Endothelial cell of umbilical vein (primary cell): ENCODE data around the gene IFT52. TPM values are rescaled to one million over a fixed set of nuclear protein-coding genes. Genes with fewer than 3 reads are reported as not detected.

Source experiments
- BruUV-seq: library from RNA; stranded (reverse); fragments of 400-500 nt; replicated peaks from 2 replicates; lab custom pipeline; 2021; lab: Mats Ljungman, UMichigan
- CTCF ChIA-PET: fragments of 300-600, 350-600 bp; sonication (Branson Sonifier 250); formaldehyde crosslinking; loops from one replicate; lab custom pipeline; 2021; ENCODE audit warnings: antibody characterized with exemption, inconsistent platforms; lab: Charles Lee
- POLR2A ChIA-PET: fragments of 300-600, 350-600 bp; sonication (Branson Sonifier 250); formaldehyde crosslinking; loops from one replicate; lab custom pipeline; 2021; ENCODE audit warnings: antibody characterized with exemption, inconsistent platforms; lab: Charles Lee
- DNase-seq: peaks from one replicate; pipeline ENCODE4 v3.0.0-alpha.2; 2011; ENCODE audit warnings: low read depth, low spot score
- FAIRE-seq: peaks from 2 replicates; lab custom pipeline; 2011; peaks lifted over from hg19 to GRCh38; lab: Jason Lieb, UNC
- H2AFZ ChIP-seq: 2 replicates; pipeline ENCODE4 v1.6.0; 2012; ENCODE audit warnings: low read depth, low read length, control low read depth, inconsistent platforms
- H3K27ac ChIP-seq: 2 replicates; pipeline ENCODE4 v1.5.1; 2011; ENCODE audit warnings: low read depth, mild to moderate bottlenecking, control low read depth, low read length, moderate library complexity; ENCODE audit not compliant: insufficient read depth
- H3K27me3 ChIP-seq, 2 experiments: 2 replicates each; pipeline versions ENCODE4 v1.6.0 to v1.6.1; 2011; ENCODE audit warnings: low read length in 2 of 2, mixed read lengths in 1 of 2; ENCODE audit not compliant: control insufficient read depth in 2 of 2, insufficient read depth in 2 of 2
- H3K36me3 ChIP-seq, 2 experiments: 2 replicates in 1 of 2; 3 replicates in 1 of 2; pipeline ENCODE4 v1.5.1; 2011; ENCODE audit warnings: low read length in 2 of 2, mild to moderate bottlenecking in 1 of 2, moderate library complexity in 1 of 2; ENCODE audit not compliant: control insufficient read depth in 2 of 2, insufficient read depth in 2 of 2; ENCODE audit errors: extremely low read depth in 1 of 2
- H3K4me1 ChIP-seq: 3 replicates; pipeline ENCODE4 v1.5.1; 2011; ENCODE audit warnings: mild to moderate bottlenecking, low read length; ENCODE audit not compliant: control insufficient read depth, insufficient read depth; ENCODE audit errors: extremely low read depth
- H3K4me2 ChIP-seq: 2 replicates; pipeline ENCODE4 v1.6.1; 2011; ENCODE audit warnings: low read length, control low read depth, mixed read lengths; ENCODE audit not compliant: insufficient read depth
- H3K4me3 ChIP-seq, 3 experiments: fragments of 200-600 bp in 1 of 3; sonication (generic), shearing (Covaris generic) in 1 of 3; replicated peaks in 1 of 3; 2 replicates each; pipeline ENCODE4 v1.5.1; 2011 to 2016; ENCODE audit warnings: control low read depth in 3 of 3, low read length in 3 of 3, mild to moderate bottlenecking in 2 of 3, inconsistent platforms in 1 of 3, low read depth in 1 of 3, moderate library complexity in 1 of 3; ENCODE audit not compliant: insufficient read depth in 1 of 3
- H3K79me2 ChIP-seq: 2 replicates; pipeline ENCODE4 v1.6.0; 2012; ENCODE audit warnings: low read length, inconsistent platforms; ENCODE audit not compliant: control insufficient read depth, insufficient read depth
- H3K9ac ChIP-seq: replicated peaks from 2 replicates; pipeline ENCODE3; 2011; ENCODE audit warnings: low read length, control low read depth; ENCODE audit not compliant: insufficient read depth; ENCODE audit errors: extremely low read depth
- H3K9me1 ChIP-seq: replicated peaks from 3 replicates; pipeline ENCODE4 v1.6.0; 2011; ENCODE audit warnings: mild to moderate bottlenecking, low read length; ENCODE audit not compliant: control insufficient read depth, insufficient read depth; ENCODE audit errors: extremely low read depth
- H3K9me3 ChIP-seq: replicated peaks from 2 replicates; pipeline ENCODE4 v1.5.1; 2012; ENCODE audit warnings: low read length, inconsistent platforms; ENCODE audit not compliant: control insufficient read depth, insufficient read depth
- H4K20me1 ChIP-seq: replicated peaks from 2 replicates; pipeline ENCODE3; 2011; ENCODE audit warnings: mild to moderate bottlenecking, low read length; ENCODE audit not compliant: control insufficient read depth, insufficient read depth; ENCODE audit errors: extremely low read depth
- EZH2 ChIP-seq: IDR thresholded peaks from 2 replicates; pipeline ENCODE4 v1.6.1; 2012; ENCODE audit warnings: borderline replicate concordance, low read depth, mild to moderate bottlenecking, moderate library complexity, low read length, inconsistent platforms; ENCODE audit not compliant: severe bottlenecking
- FOS ChIP-seq: IDR thresholded peaks from 2 replicates; pipeline ENCODE4 v1.6.1; 2011; ENCODE audit warnings: mild to moderate bottlenecking, low read length, moderate library complexity, borderline replicate concordance; ENCODE audit not compliant: insufficient read depth
- GATA2 ChIP-seq: IDR thresholded peaks from 2 replicates; pipeline ENCODE4 v1.7.0; 2011; ENCODE audit warnings: low read depth, mild to moderate bottlenecking, moderate library complexity, mixed read lengths, low read length; ENCODE audit not compliant: insufficient read length, insufficient read depth
- JUN ChIP-seq: IDR thresholded peaks from 2 replicates; pipeline ENCODE4 v1.6.1; 2011; ENCODE audit warnings: borderline replicate concordance, low read depth; ENCODE audit not compliant: insufficient read length, insufficient read depth
- MAX ChIP-seq: IDR thresholded peaks from 2 replicates; pipeline ENCODE4 v1.6.1; 2011; ENCODE audit not compliant: insufficient read depth, insufficient read length
- MYC ChIP-seq: IDR thresholded peaks from one replicate; pipeline ENCODE4 v1.6.1; 2011; ENCODE audit warnings: mild to moderate bottlenecking, low read depth, low read length
- POLR2A ChIP-seq: IDR thresholded peaks from 2 replicates; pipeline ENCODE4 v1.6.1; 2012; ENCODE audit warnings: low read depth, mild to moderate bottlenecking, control low read depth, low read length
- POLR2AphosphoS5 ChIP-seq: IDR thresholded peaks from 2 replicates; pipeline ENCODE4 v1.6.1; 2012; ENCODE audit warnings: low read depth, mild to moderate bottlenecking, control low read depth, low read length, moderate library complexity; ENCODE audit not compliant: insufficient read depth
- dilution Hi-C: fragments of 300-500 bp; cut with MboI; formaldehyde crosslinking; loops from one replicate; pipeline ENCODE4 v1.15.0; 2019; ENCODE audit warnings: low sequenced_read_pairs; ENCODE audit not compliant: extremely low pct_ligation_motif_present
- intact Hi-C: fragments of 100-400 bp; cut with micrococcal nuclease; formaldehyde crosslinking; loops from one replicate; pipeline ENCODE4 v1.10.0; 2022
- polyA plus RNA-seq, 4 experiments: library from polyadenylated mRNA; depleted of rRNA in 3 of 4; stranded (reverse) in 3 of 4; unstranded in 1 of 4; fragments of >200 nt; gene quantifications; 2 replicates each; pipeline versions ENCODE4 v1.2.1 to v1.2.3, GENCODE V29; 2011 to 2012; ENCODE audit warnings: missing spikeins in 1 of 4
- total RNA-seq: library from RNA; stranded (reverse); gene quantifications from 2 replicates; pipeline ENCODE4 v1.2.3, GENCODE V29; 2021
- TF ChIP-seq, protein P1 (sequence below), 2 donors: IDR thresholded peaks; 1 replicate in 1 of 2; 2 replicates in 1 of 2; pipeline ENCODE4 v1.5.1; 2011; ENCODE audit warnings: low read length in 2 of 2, mild to moderate bottlenecking in 2 of 2, moderate library complexity in 2 of 2, control low read depth in 1 of 2, inconsistent platforms in 1 of 2, low read depth in 1 of 2; ENCODE audit not compliant: insufficient read depth in 1 of 2; ENCODE audit errors: extremely low read depth in 1 of 2

IFT52 gene
- total and polyA plus RNA-seq, 2 donors (not counting 3 experiments of a cell fraction or from before 2014, with no cell fraction given) = 30.0 to 33.4 TPM

GRCh38 chr20:43564455-43564854 is 26.3 kb upstream of the IFT52 start:
- FAIRE-seq (no peak), DNase-seq (no peak)
- Histone ChIP-seq H3K9me3 (no peaks in the 10 kb centered on the region), H3K4me3 (no peak overlapping the region), H3K4me2 (no peak overlapping the region), H3K4me1 (no peaks in the 10 kb centered on the region), H3K27me3 (no peaks in the 10 kb centered on the region), H4K20me1 (no peaks in the 10 kb centered on the region), H3K9ac (no peak overlapping the region), H2AFZ (no peak overlapping the region), H3K27ac (no peak overlapping the region), H3K79me2 (no peaks in the 10 kb centered on the region), H3K9me1 (no peaks in the 10 kb centered on the region), H3K36me3 (no peaks in the 10 kb centered on the region)
- ChIA-PET POLR2A (no interaction called here), CTCF (no interaction called here)
- TF ChIP-seq, protein P1, sequence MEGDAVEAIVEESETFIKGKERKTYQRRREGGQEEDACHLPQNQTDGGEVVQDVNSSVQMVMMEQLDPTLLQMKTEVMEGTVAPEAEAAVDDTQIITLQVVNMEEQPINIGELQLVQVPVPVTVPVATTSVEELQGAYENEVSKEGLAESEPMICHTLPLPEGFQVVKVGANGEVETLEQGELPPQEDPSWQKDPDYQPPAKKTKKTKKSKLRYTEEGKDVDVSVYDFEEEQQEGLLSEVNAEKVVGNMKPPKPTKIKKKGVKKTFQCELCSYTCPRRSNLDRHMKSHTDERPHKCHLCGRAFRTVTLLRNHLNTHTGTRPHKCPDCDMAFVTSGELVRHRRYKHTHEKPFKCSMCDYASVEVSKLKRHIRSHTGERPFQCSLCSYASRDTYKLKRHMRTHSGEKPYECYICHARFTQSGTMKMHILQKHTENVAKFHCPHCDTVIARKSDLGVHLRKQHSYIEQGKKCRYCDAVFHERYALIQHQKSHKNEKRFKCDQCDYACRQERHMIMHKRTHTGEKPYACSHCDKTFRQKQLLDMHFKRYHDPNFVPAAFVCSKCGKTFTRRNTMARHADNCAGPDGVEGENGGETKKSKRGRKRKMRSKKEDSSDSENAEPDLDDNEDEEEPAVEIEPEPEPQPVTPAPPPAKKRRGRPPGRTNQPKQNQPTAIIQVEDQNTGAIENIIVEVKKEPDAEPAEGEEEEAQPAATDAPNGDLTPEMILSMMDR (IDR thresholded peaks at IDR 0.05; ENCODE audit: extremely low read depth in 1 of 2, insufficient read depth in 1 of 2, low read depth in 1 of 2, low read length in 2 of 2) = no peak
- TF ChIP-seq GATA2 = no peak
- no peak for TF ChIP-seq MAX
- TF ChIP-seq EZH2 = no peak
- TF ChIP-seq FOS = no peak
- TF ChIP-seq MYC = no peak
- TF ChIP-seq POLR2AphosphoS5 = no peak
- no peak for TF ChIP-seq POLR2A
- no peak for TF ChIP-seq JUN
- intact Hi-C loops (no loop called here), dilution Hi-C loops (no loop called here)
- no TSS peak for BruUV-seq
